OCI-LY1 (cell line): ENCODE results near the gene ADAM12.

ENCODE experiments used
- EZH2 ChIP-seq: fragments of 200-600 bp; sonication (generic), shearing (Covaris generic); IDR thresholded peaks from 2 replicates; pipeline ENCODE4 v1.8.0; 2017; ENCODE audit warnings: borderline replicate concordance, mixed run types, mild to moderate bottlenecking, antibody characterized with exemption, low read length, moderate library complexity, mixed read lengths
- TF ChIP-seq, protein P1 (sequence below): fragments of 200-600 bp; sonication (generic), shearing (Covaris generic); IDR thresholded peaks from 2 replicates; pipeline ENCODE4 v1.5.1; 2017; ENCODE audit warnings: mild to moderate bottlenecking, antibody characterized with exemption, low read length, moderate library complexity, mixed read lengths

DNA sequence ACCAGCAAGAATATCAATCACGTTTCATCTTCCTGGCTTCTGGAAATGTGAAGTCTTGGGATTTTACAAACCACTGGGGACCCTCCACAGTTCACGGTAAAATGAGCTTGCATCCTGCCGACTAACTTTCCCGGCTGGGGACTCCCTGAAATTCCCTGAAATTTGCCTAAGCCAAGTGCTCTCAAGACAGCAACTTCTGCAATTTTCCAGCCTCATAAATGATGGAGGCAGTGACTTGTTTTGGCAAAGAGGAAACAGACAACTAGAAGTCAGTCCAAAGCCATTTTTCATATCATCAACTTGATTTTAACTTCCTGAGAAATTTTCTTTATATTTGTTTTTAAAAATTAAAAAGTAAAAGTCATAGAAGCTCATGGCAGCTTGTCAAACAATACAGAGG lies 279.6 kb downstream of the ADAM12 start:
- TF ChIP-seq, protein P1, sequence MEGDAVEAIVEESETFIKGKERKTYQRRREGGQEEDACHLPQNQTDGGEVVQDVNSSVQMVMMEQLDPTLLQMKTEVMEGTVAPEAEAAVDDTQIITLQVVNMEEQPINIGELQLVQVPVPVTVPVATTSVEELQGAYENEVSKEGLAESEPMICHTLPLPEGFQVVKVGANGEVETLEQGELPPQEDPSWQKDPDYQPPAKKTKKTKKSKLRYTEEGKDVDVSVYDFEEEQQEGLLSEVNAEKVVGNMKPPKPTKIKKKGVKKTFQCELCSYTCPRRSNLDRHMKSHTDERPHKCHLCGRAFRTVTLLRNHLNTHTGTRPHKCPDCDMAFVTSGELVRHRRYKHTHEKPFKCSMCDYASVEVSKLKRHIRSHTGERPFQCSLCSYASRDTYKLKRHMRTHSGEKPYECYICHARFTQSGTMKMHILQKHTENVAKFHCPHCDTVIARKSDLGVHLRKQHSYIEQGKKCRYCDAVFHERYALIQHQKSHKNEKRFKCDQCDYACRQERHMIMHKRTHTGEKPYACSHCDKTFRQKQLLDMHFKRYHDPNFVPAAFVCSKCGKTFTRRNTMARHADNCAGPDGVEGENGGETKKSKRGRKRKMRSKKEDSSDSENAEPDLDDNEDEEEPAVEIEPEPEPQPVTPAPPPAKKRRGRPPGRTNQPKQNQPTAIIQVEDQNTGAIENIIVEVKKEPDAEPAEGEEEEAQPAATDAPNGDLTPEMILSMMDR, result no peak
- TF ChIP-seq EZH2, result no peak
